Measurements from ENCODE around the gene GRIN2C.
"Not testable (repeated sequence)": the region's sequence is repeated elsewhere in the genome, so short reads cannot be mapped to it uniquely, and the experiment has no call there.

GRIN2C gene

DNA sequence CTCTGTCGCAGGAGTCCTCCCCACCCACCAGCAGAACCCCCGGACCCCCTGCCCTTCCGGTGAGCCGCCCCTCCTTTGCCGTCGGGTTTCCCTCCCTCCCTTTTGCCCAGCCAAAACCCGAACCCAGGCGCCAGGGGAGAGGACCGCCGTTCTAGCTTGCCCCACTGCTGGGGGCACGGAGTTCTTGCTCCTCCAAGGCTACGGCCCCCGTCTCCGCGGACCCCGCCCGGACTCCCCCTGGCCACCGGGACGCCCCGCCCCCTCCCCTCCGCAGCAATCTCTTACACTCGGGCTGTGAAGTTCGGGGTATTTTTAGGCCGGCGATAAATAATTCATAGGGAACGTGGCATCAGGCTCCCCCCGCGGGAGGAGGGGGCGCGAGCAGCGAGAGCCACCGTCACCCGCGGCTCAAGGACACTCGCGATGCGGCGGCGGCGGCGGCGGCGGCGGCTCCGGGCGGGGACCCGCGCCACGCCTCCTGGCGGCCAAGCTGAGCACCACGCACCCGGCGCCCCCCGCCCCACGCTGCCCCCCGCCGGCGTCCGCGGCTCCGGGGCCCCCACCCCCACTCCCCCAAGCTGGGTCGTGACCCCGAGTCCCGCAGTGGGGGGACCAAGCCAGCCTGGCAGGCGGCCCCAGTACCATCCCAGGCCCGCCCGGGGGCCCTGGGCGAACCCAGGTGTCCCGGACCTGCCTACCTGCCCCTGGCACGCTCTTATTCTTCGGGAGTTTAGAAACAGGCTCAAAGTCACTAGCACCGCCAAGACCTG, at the start of gene GRIN2C:
GRIN2C (minus strand) TSS at position 427 of the 770 bp plus-strand sequence. CDS start 4,793 bp downstream, outside the sequence.
- peak; percentile 22 to 45 for DNase-seq

DNA sequence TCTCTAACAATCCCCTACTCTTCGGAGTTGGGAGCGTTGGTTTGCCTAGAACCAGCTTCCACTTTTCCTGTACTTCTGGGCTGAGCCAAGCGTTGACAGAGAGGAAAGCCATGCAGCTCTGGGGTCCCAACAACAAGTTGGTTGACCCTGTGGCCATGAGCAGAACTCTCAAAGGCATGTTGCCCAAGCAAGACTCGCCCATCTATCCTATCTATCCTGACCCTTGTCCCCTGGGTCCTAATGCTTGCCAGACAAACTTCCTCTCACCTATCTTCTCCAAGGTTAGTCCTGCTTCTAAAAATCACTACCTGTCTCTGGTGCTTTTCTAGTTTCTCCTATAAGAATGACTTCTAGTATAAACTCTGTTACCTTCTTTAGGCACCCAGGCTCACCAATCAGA, 49.4 kb upstream of the GRIN2C start:
- not testable (repeated sequence) for DNase-seq

DNA sequence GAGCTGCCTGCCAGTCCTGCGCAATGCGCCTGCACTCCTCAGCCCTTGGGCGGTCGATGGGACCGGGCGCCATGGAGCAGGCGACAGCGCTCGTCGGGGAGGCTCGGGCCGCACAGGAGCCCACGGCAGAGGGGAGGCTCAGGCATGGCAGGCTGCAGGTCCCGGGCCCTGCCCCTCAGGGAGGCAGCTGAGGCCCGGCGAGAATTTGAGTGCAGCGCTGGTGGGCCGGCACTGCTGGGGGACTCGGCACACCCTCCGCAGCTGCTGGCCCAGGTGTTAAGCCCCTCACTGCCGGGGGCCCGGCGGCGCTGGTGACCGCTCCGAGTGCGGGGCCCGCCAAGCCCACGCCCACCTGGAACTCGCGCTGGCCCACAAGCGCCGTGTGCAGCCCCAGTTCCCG, 47.3 kb upstream of the GRIN2C start:
- no peak for DNase-seq

DNA sequence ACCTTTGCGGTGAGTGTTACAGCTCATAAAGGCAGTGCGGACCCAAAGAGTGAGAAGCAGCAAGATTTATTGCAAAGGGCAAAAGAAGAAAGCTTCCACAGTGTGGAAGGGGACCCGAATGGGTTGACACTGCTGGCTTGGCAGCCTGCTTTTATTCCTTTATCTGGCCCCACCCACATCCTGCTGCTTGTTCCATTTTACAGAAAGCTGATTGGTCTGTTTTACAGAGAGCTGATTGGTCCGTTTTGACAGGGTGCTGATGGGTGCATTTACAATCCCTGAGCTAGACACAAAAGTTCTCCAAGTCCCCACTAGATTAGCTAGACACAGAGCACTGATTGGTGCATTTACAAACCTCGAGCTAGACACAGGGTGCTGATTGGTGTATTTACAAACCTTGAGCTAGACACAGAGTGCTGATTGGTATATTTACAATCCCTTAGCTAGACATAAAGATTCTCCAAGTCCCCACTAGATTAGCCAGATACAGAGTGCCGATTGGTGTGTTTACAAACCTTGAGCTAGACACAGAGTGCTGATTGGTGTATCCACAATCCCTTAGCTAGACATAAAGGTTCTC, 46.6 kb upstream of the GRIN2C start:
- not testable (repeated sequence) for DNase-seq

DNA sequence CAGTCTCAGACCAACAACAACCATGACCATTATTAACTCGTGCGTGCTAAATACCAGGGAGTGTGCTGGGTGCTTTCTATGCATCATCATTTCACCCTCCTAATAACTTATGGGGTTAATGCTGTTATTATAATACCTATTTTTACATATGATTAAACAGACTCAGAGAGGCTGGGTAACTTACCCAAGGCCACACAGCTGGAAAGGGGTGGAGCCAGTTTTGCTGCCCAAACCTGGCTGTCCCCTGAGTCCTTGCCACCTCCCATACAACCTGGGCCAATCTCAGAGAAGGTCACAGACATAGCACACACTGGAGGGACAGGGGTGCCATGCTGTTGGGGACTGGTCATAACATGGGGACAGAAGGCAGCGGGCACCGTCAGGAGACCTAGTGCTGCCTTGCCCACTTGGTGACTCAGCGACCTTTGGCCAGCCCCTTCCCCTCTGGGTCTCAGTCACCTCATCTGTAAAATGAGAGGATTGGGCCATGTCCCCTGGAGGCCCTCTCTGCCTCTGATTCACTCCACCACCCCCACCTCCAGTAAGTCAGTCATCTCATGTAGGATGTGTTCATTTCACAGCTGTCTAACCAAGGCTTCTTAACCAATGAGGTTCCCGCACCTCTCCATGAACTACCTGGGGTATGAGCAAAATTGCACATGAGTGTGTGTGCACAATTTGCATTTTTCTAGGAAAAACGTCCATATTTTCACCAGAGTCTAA, 45.2 kb upstream of the GRIN2C start:
- no peak for DNase-seq

DNA sequence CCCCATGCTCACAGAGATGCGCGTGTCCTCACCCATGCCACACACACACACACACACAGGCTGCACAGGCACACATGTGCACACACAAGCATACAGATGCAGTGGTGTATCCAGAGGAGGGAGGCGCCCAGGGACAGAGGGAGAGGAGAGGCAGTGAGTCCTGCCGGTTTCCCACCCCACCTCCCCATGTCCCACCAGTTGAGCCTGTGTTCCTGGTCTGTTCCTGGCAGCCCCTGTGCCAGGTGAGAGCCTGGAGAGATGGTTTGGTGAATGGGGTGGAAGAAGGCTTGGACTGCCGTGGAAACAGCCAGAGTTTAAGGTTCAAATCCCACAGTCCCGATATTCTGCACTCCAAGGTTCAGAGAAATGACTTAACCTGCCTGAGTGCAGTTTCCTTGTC, 44.0 kb upstream of the GRIN2C start:
- no peak for DNase-seq

DNA sequence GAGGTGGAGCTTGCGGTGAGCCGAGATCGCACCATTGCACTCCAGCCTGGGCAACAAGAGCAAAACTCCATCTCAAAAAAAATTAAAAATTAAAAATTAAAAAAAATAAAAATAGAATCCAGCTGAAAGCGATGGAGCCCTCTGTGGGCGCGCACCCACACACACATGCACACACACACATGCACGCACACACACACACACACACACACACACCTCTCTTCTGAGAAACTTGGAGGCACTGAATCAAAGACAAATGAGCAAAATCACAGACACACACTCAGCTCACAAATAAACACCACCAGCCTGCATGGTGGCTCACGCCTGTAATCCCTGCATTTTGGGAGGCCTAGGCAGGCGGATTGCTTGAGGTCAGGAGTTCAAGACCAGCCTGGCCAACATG, 43.3 kb upstream of the GRIN2C start:
- no peak for DNase-seq

DNA sequence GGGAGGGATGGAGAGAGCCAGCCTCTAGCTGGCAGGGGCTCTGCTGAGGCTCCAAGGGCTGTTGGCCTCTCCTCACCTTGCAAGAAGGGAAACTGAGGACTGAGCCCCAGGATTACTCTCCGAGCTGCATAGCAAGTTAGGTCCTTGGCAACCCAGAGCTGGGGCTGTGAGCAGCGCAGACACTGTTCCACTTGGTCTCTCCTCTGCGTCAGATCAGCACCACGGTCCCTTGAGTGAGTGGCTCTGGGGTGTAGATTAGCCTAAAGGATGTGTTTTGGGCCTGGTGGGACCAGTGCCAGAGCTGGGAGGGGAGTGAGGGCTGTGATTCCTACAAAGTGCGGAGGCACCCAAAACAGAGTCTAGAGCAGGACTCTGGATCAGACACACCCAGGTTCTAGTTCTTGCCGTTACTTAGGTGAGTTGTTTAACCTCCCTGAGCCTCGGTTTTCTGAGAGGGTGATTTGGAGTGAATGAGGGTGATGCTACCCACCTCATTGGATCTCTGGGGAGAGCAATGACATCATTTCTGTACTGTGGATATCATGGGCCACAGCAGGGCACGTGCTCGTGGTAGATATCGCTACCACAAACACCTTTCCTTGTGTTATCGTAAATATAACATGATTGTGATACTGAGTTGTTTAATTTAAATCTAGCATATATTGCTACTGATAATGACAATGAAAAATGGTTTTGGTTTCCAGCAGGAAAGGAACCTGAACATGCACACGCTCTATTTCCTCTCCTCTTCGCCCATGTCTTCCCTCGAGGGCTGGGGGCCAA, 41.9 kb upstream of the GRIN2C start:
- DNase-seq = no peak

DNA sequence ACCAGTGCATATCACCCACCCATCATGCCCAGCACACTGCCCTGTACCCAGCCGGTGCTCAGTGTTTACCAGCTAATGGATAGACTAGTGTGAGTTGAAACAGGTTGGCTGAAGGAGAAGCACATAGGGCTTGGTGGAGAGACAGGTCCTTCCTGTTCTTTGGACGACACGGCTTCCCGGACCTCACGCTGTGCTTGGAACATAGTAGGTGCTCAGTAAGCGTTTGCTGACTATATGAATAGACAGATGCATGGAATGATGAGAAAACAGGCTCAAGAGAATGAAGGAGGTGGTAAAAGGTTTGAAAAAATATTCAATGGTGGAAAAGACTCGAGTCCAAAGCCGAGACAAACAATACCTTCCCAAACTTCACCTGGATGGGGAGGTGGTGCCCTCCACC, 40.5 kb upstream of the GRIN2C start:
- DNase-seq = no peak

DNA sequence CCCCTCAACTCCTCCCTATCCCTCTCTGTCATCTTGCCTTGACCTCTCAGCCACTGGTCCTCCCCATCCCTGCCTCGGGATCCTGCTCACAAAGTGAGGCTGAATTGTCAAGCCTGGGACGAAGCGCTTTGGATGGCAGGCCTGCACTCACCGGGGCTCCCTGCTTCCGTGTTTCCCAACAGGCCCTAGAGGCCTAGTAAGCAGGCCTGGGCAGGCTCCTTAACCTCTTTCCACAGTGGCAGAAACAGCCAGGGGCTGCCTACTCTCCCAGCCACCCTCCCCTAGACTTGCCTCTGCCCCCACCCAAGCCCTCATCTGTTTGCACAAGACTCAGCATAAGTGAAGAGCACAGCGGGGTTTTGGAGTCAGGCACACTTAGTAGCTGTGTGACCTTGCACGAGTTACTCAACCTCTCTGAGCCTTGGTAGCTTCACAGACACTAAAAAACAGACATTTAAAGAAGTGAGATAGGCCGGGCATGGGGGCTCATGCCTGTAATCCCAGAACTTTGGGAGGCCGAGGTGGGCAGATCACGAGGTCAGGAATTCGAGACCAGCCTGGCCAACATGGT, 38.8 kb upstream of the GRIN2C start:
- no peak for DNase-seq

DNA sequence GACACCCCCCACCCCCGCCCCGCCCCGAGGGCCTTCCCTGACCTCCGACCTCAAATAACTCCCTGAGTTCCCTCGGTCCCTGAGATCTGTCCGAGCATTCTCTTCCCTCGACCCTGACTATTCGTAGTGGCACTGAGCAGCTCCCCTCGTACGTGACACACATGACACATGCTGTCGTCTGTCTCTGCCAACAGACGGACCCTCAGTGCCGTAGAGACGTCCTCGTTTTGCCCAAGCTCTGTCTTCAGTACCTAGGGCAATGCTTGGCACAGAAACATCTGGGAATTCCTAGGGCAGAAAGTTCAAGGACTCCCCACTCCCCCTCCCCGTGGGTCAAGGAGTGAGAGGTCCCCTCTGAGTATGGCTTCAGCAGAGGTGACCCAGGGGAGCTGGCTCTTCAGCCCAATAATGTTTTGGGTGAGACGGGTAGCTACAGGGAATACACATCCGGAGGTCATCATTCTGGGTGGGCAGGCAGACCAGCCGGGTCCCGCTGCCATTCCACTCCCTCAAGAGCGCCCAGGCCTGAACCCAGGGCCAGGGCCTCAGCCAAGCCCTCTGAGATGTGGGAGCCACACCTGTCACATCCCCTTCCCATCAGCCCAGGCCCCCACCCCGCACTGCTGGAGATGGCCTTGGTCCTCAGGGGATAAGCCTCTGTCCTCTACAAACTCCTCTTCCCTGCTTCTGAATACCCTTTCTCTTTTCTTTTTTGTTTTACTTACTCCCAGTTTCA, 34.4 kb upstream of the GRIN2C start:
- DNase-seq = no peak

DNA sequence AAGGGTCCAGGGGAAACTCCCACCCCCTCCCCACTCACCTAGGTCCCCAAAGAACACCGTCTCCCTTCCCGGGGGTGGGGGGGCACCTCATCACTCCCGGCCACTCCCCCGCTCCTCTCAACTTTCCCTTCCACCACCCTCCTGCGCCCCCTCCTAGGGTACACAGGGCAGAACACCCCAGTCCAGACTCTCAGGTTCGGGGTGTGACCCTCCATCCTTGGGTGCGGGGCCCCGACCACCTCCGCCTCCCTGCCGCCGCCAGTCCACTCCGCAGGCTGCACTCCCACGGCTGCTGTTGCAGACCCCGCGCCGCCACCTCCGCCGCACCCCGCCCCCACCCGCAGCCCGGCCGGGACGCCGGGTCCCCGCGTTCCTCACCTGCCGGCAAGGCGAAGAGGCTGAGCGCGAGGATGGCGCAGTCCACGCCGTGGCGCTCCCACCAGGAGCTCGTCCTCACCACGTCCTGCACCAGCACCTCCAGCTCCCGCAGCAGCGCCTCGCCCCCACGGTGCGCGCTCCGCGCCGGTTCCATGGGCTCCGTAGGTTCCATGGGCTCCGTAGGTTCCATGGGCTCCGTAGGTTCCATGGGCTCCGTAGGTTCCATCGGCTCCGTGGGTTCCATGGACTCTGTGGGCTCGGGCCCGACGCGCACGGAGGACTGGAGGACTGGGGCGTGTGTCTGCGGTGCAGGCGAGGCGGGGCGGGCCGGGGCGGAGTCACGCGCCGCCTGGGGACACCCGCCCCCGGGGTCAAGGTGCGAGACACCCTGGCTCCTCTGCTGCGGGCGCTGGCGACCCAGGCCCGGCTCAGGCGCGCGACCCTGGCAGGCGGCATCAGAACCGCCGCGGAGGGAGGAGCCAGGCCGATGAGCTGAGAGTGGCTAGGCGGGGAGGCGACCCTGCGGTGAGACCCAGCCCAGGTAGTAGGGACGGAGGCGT, 33.6 kb upstream of the GRIN2C start, which contains the start of gene FADS6:
FADS6 (minus strand) TSS at position 660 of the 938 bp plus-strand sequence; CDS start at position 622, 38 bp downstream.
- DNase-seq = no peak

DNA sequence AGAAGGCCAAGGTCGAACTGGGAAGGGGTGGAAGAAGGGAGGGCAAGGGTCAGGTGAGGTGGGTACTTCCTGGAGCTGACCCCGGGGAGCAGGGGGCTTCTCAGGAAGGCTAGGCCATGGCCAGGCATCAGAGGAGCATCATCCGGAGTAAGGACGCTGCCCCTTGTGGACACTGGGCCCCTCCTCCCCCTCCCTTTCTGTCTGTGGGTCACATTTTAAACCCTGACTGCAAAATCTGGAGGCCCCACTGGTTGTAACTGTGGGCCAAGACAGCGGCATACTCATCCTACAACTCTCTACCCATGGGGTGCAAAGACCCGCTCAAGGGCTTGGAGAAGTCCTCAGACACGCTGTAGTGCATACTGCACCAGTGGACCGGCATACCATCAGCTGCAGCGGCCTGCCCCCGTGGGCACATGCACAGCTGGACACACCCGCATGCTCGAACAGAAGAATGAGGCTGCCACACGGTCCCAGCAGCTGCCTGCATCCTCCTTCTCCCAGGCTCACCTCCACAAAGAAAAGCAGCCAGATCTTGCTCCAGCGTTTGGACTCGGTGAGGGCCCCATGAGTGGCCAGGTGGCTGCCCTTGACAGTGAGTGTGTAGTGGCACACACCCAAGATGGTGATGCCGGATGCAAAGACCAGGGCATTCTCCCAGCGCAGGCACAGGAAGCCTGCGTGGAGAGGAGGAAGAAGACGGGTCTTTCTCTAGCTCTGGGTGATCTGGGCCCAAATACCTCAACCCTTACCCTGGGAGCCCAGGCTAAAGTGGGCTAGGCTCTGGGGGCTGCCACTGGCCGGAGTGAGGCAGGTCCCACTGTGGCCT, 32.5 kb upstream of the GRIN2C start:
- no peak for DNase-seq

DNA sequence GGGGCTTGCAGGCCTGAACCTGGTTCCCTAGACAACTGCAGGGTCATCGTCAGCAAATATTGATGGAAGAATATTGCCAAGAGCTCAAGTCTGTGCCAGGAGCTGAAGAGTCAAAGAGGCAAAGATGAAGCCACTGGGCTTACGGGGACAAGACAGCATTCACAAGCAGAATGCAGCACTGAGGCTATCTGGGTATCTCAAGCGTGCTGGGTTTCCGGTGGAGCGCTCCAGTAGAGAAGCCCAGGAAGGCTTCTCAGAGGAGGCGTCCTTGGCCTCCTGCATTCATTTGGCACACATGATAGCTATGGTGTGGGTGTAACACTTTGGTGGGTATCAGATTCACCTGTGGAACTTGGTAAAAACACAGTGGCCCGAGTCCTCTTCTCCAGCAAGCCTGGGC, 30.9 kb upstream of the GRIN2C start:
- no peak for DNase-seq

DNA sequence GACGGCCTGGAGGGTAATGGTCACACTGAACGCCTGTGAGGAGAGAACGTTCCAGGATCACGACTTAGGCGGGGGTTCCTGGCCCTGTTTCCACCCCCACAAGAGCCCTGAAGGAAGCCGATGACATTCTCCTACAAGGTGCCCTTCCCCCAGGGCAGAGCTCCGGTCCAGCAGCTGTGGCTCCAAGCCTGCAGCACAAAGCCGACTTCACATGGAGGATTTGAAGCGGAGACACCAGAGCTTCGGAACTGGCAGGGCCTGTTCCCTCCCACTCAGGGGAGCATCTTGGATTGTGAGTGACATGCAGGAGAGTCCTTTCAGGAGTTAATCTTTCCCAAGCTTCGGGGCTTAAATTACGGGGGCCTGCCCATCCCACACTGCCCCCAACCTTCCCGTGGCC, 28.8 kb upstream of the GRIN2C start:
- no peak for DNase-seq

DNA sequence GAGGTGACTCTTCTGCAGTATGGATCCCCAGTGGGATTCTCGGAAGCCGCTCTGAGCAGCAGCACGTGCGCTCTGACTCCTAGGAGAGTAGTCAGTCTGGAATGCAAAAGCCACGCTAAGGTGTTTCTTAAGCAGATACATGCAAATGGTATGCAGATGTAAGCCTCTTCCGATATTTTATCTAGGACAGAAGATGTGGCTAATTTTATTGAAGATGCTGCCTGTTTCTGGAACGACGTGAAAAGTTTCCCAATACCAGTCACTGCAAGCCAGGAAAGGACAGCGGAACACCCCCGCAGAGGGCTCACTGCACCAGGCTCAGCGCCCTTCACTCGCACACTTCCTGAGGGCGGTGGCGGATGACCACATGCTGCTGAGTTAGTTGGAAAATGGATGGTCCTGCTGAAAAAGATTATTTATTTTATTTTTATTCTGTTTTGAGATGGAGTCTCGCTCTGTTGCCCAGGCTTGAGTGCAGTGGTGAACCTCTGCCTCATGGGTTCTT, 23.6 kb upstream of the GRIN2C start:
- DNase-seq = no peak

DNA sequence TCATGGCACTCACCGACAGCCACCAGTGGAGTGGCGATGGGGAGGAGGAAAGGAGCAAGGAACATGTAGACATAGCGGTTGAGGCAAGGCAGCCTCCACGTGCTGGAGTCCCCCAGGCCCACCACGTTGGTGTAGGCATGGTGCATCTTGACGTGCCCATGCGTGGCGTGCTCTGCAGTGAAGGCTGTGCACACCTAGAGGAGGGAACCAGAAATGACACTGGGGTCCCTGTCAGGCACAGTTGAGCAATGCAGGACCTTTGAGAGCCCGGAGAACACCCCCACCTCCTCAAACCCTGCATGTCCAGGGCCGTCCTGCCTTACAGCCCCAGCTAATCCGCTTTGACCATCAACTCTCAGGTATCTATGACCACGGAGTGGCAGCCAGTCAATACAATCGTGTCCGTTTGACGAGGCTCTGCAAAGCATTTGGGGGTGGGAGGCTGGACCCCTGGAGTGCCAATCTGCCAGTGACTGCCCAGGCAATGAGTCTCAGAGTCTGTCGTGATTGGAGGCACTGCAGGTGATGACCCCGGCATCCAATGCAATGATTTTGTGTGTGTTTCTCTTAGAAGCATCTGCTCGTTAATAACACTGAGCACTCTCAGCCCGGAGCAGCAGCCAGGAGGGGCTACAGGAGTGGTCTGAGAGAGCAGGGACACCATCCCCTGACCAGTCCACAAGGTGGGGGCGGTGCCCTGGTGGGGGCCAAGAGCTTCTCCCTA, 23.0 kb upstream of the GRIN2C start:
- DNase-seq = no peak

DNA sequence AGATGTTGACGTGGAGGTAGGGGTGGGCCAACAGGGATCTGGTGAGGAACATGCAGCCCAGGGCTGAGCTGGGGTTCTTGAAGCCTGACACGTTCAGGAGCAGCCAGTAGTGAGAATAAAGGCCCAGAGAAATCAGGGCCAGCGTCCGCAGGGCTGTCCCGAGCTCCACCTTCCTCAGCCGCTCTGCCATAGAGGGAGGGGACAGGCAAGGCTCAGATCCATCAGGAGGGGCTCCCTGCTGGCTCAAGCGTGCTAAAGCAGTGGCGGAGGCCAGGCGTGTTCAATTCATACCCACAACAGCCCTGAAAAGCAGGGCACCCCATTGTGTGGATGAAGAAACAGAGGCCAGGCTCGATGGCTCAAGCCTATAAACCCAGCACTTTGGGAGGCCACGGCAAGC, 21.4 kb upstream of the GRIN2C start:
- DNase-seq = no peak

DNA sequence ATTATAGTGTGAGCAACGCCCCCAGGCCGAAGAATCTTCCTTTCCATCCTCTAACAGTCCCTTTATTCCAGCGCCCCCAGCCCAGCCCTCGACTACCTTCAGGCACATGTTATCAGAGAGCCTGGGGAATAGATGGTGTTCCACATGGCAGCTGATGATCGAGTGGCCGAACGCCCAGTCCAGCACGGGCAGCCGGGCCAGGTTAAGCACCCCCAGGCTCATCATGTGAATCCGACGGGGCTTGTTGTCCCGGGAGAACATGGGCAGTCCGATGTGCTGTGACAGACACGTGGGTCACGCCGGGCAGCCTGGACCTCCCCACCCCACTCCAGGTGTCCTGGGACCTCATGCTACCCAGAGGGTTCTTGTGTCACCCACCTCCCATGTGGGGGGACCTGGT, 19.6 kb upstream of the GRIN2C start:
- no peak for DNase-seq
